H9 (cell line): Measurements from ENCODE around the gene CALML5. TPM values are rescaled to one million over a fixed set of nuclear protein-coding genes. Genes with fewer than 3 reads are reported as not detected.

Experiments used
- DNase-seq: peaks from one replicate; pipeline ENCODE4 v3.0.0-alpha.2; 2017
- H2AFZ ChIP-seq: one replicate; pipeline ENCODE4 v1.6.1; 2013; ENCODE audit warnings: mild to moderate bottlenecking, low read length, control low read depth, moderate library complexity
- H2AK5ac ChIP-seq: 2 replicates; pipeline ENCODE4 v1.6.1; 2013; ENCODE audit warnings: low read length, control low read depth, mixed read lengths; ENCODE audit not compliant: insufficient read length
- H2BK120ac ChIP-seq: one replicate; pipeline ENCODE4 v1.6.1; 2013; ENCODE audit warnings: low read depth, mild to moderate bottlenecking, low read length, control low read depth, inconsistent platforms; ENCODE audit not compliant: poor library complexity, severe bottlenecking
- H2BK12ac ChIP-seq: 2 replicates; pipeline ENCODE4 v1.6.1; 2013; ENCODE audit warnings: low read length, control low read depth, mixed read lengths, low read depth; ENCODE audit not compliant: insufficient read length
- H2BK15ac ChIP-seq: 2 replicates; pipeline ENCODE4 v1.6.1; 2013; ENCODE audit warnings: low read depth, low read length, control low read depth
- H2BK20ac ChIP-seq: one replicate; pipeline ENCODE4 v1.6.1; 2013; ENCODE audit warnings: low read depth, mild to moderate bottlenecking, low read length, control low read depth, inconsistent platforms; ENCODE audit not compliant: poor library complexity, severe bottlenecking
- H2BK5ac ChIP-seq: 2 replicates; pipeline ENCODE4 v1.6.1; 2013; ENCODE audit warnings: low read length, control low read depth, mixed read lengths; ENCODE audit not compliant: insufficient read length
- H3K14ac ChIP-seq: 2 replicates; pipeline ENCODE4 v1.6.1; 2013; ENCODE audit warnings: low read length, control low read depth; ENCODE audit not compliant: insufficient read depth
- H3K18ac ChIP-seq: 2 replicates; pipeline ENCODE4 v1.6.1; 2013; ENCODE audit warnings: low read depth, mild to moderate bottlenecking, mixed read lengths, low read length, control low read depth; ENCODE audit not compliant: insufficient read length
- H3K23ac ChIP-seq: 2 replicates; pipeline ENCODE4 v1.6.1; 2013; ENCODE audit warnings: low read length, control low read depth, mixed read lengths, low read depth; ENCODE audit not compliant: insufficient read length
- H3K23me2 ChIP-seq: 2 replicates; pipeline ENCODE4 v1.6.1; 2013; ENCODE audit warnings: low read depth, mild to moderate bottlenecking, mixed read lengths, low read length, control low read depth; ENCODE audit not compliant: insufficient read length, poor library complexity, severe bottlenecking
- H3K27ac ChIP-seq: 2 replicates; pipeline ENCODE4 v1.5.1; 2013; ENCODE audit warnings: low read length, control low read depth, mixed read lengths, low read depth; ENCODE audit not compliant: insufficient read length
- H3K27me3 ChIP-seq: 2 replicates; pipeline ENCODE4 v1.6.1; 2013; ENCODE audit warnings: low read length, control low read depth, inconsistent platforms; ENCODE audit not compliant: insufficient read depth
- H3K4ac ChIP-seq: 2 replicates; pipeline ENCODE4 v1.6.1; 2013; ENCODE audit warnings: low read depth, mild to moderate bottlenecking, control low read depth, inconsistent platforms, low read length, moderate library complexity
- H3K4me1 ChIP-seq: 2 replicates; pipeline ENCODE4 v1.6.1; 2013; ENCODE audit warnings: low read length, control low read depth, inconsistent platforms; ENCODE audit not compliant: insufficient read depth
- H3K4me2 ChIP-seq: 2 replicates; pipeline ENCODE4 v1.6.1; 2013; ENCODE audit warnings: low read length, control low read depth, mixed read lengths; ENCODE audit not compliant: insufficient read length, insufficient read depth
- H3K56ac ChIP-seq: 2 replicates; pipeline ENCODE4 v1.6.1; 2013; ENCODE audit warnings: low read depth, mild to moderate bottlenecking, mixed read lengths, low read length, control low read depth; ENCODE audit not compliant: insufficient read length
- H3K79me1 ChIP-seq: 2 replicates; pipeline ENCODE4 v1.6.1; 2013; ENCODE audit warnings: low read depth, mild to moderate bottlenecking, moderate library complexity, low read length, control low read depth, inconsistent platforms; ENCODE audit not compliant: insufficient read depth, poor library complexity, severe bottlenecking
- H3K79me2 ChIP-seq: 2 replicates; pipeline ENCODE4 v1.6.1; 2013; ENCODE audit warnings: low read length, control low read depth, inconsistent platforms; ENCODE audit not compliant: insufficient read depth
- H3K9ac ChIP-seq: 2 replicates; pipeline ENCODE4 v1.6.1; 2013; ENCODE audit warnings: low read length, control low read depth, mixed read lengths; ENCODE audit not compliant: insufficient read length; ENCODE audit errors: extremely low read depth
- H3K9me3 ChIP-seq: one replicate; pipeline ENCODE4 v1.6.1; 2013; ENCODE audit warnings: low read depth, low read length, inconsistent platforms; ENCODE audit not compliant: control insufficient read depth
- H3T11ph ChIP-seq: one replicate; pipeline ENCODE4 v1.6.1; 2013; ENCODE audit warnings: mild to moderate bottlenecking, low read length, control low read depth, inconsistent platforms
- H4K20me1 ChIP-seq: one replicate; pipeline ENCODE4 v1.6.1; 2013; ENCODE audit not compliant: control insufficient read depth, insufficient read length, insufficient read depth
- H4K5ac ChIP-seq: 2 replicates; pipeline ENCODE4 v1.6.1; 2013; ENCODE audit warnings: low read depth, mild to moderate bottlenecking, mixed read lengths, low read length, control low read depth; ENCODE audit not compliant: insufficient read length
- H4K8ac ChIP-seq: replicated peaks from 2 replicates; pipeline ENCODE4 v1.6.1; 2013; ENCODE audit warnings: low read length, control low read depth, mixed read lengths, low read depth; ENCODE audit not compliant: insufficient read length
- H4K91ac ChIP-seq: 2 replicates; pipeline ENCODE4 v1.6.1; 2013; ENCODE audit warnings: low read depth, mild to moderate bottlenecking, moderate library complexity, mixed read lengths, low read length, control low read depth; ENCODE audit not compliant: insufficient read length
- H3K27ac Mint-ChIP-seq, 3 experiments: 2 replicates in 2 of 3; 3 replicates in 1 of 3; pipeline ENCODE4 v1.8.0; 2020 to 2021; ENCODE audit warnings: mixed read lengths in 3 of 3, mild to moderate bottlenecking in 1 of 3, moderate library complexity in 1 of 3
- H3K27me3 Mint-ChIP-seq: 2 replicates; pipeline ENCODE4 v1.8.0; 2021; ENCODE audit warnings: low read depth, mild to moderate bottlenecking, moderate library complexity, mixed read lengths
- H3K36me3 Mint-ChIP-seq, 3 experiments: 2 replicates in 2 of 3; 3 replicates in 1 of 3; pipeline ENCODE4 v1.8.0; 2020 to 2021; ENCODE audit warnings: low read depth in 3 of 3, mixed read lengths in 3 of 3; ENCODE audit not compliant: insufficient read depth in 1 of 3
- H3K4me1 Mint-ChIP-seq, 2 experiments: 2 replicates each; pipeline ENCODE4 v1.8.0; 2020; ENCODE audit warnings: mixed read lengths in 2 of 2
- H3K4me3 Mint-ChIP-seq, 2 experiments: 2 replicates in 1 of 2; 3 replicates in 1 of 2; pipeline ENCODE4 v1.8.0; 2020 to 2021; ENCODE audit warnings: mild to moderate bottlenecking in 2 of 2, mixed read lengths in 2 of 2, moderate library complexity in 1 of 2
- H3K9me3 Mint-ChIP-seq, 2 experiments: 2 replicates in 1 of 2; 3 replicates in 1 of 2; pipeline ENCODE4 v1.8.0; 2020; ENCODE audit warnings: mild to moderate bottlenecking in 2 of 2, mixed read lengths in 2 of 2, moderate library complexity in 1 of 2
- CTCF ChIP-seq: fragments of 200-600 bp; sonication (generic); conservative IDR thresholded peaks from 3 replicates; pipeline ENCODE4 v1.8.0; 2021; ENCODE audit warnings: antibody characterized with exemption, mild to moderate bottlenecking
- WGBS: extraction: QIAGEN DNeasy Blood & Tissue Kit; methylation state at CpG from one replicate; pipeline ENCODE4 v1.1.7; 2013; ENCODE audit warnings: missing lambda C conversion rate, low lambda C conversion rate, mixed read lengths; ENCODE audit not compliant: insufficient read length; ENCODE audit errors: extremely low coverage; 5-methylcytosine and 5-hydroxymethylcytosine counted together
- total RNA-seq: library from RNA; stranded (reverse); gene quantifications from 2 replicates; pipeline ENCODE4 v1.2.1, GENCODE V29; 2021

Gene CALML5
- total RNA-seq, 1 experiment from 2014 or later: not detected

- H3K14ac ChIP-seq: no peak overlapping the region
- DNase-seq: no peak
- no peaks in the 10 kb centered on the region for H4K20me1 ChIP-seq
- no peak for TF ChIP-seq CTCF
- H3K9ac ChIP-seq: no peak overlapping the region
- no peak overlapping the region for H2BK12ac ChIP-seq
- H3K23me2 ChIP-seq: no peaks in the 10 kb centered on the region
- WGBS: no CpG with 5 or more reads among the region's 9 CpGs
- H3K4me1 Mint-ChIP-seq: peaks cover 23 to 42% of the 10 kb centered on the region in 2 experiments
- H3K9me3 ChIP-seq: no peaks in the 10 kb centered on the region
- no peak overlapping the region for H3T11ph ChIP-seq
- no peak overlapping the region for H2AK5ac ChIP-seq
- H3K27me3 Mint-ChIP-seq: peaks cover 7% of the 10 kb centered on the region
- H4K8ac ChIP-seq: no peak overlapping the region
- H2BK15ac ChIP-seq: no peak overlapping the region
- no peak overlapping the region for H3K4me3 Mint-ChIP-seq
- H3K79me2 ChIP-seq: no peaks in the 10 kb centered on the region
- H3K27ac Mint-ChIP-seq: peak overlapping the region in 1 of 3 experiments; percentile 44; a peak in 2 of 7 replicates
- no peak overlapping the region for H2AFZ ChIP-seq
- H2BK5ac ChIP-seq: no peak overlapping the region
- H2BK20ac ChIP-seq: no peak overlapping the region
- H2BK120ac ChIP-seq: no peak overlapping the region
- H3K18ac ChIP-seq: no peak overlapping the region
- no peak overlapping the region for H3K4me2 ChIP-seq
- H3K23ac ChIP-seq: no peak overlapping the region
- H3K27ac ChIP-seq: no peak overlapping the region
- H3K4ac ChIP-seq: no peak overlapping the region
- H3K27me3 ChIP-seq: no peaks in the 10 kb centered on the region
- H3K36me3 Mint-ChIP-seq: peaks cover 0 to 1% (median 0%) of the 10 kb centered on the region in 3 experiments; a peak in 3 of 7 replicates
- no peak overlapping the region for H3K56ac ChIP-seq
- no peak overlapping the region for H4K5ac ChIP-seq
- H4K91ac ChIP-seq: no peak overlapping the region
- H3K79me1 ChIP-seq: no peaks in the 10 kb centered on the region
- peaks cover 1 to 3% of the 10 kb centered on the region in 2 experiments; a peak in 3 of 5 replicates for H3K9me3 Mint-ChIP-seq
- peaks cover 1% of the 10 kb centered on the region; the same call in 1 of the 2 replicates for H3K4me1 ChIP-seq
These were observed 12.5 kb downstream of the CALML5 start for GRCh38 chr10:5486853-5487235.
